GM19023 (cell line): ENCODE results near the gene ANXA10.
"Not testable (repeated sequence)": the region's sequence is repeated elsewhere in the genome, so short reads cannot be mapped to it uniquely, and the experiment has no call there.

Source experiments
- ATAC-seq: cut with Tn5 transposase; IDR thresholded peaks from one replicate; pipeline ENCODE4 v1.9.1; 2021; ENCODE audit warnings: mild to moderate bottlenecking, moderate library complexity; ENCODE audit not compliant: unreplicated experiment

The ANXA10 gene

GRCh38 chr4:168153596-168154440 is 61.5 kb downstream of the ANXA10 start:
- peak; percentile 78 for ATAC-seq

GRCh38 chr4:168154546-168155277 is 62.4 kb downstream of the ANXA10 start:
- ATAC-seq = no peak

- no peak for ATAC-seq
Observed at GRCh38 chr4:168162604-168163003, 70.3 kb downstream of the ANXA10 start.

GRCh38 chr4:168163106-168163505 is 70.8 kb downstream of the ANXA10 start:
- ATAC-seq = no peak

- ATAC-seq = no peak
Observed at GRCh38 chr4:168164045-168164444, 71.7 kb downstream of the ANXA10 start.

GRCh38 chr4:168164915-168165548 is 72.7 kb downstream of the ANXA10 start:
- no peak for ATAC-seq

GRCh38 chr4:168167714-168168284 is 75.5 kb downstream of the ANXA10 start:
- ATAC-seq = no peak

- no peak for ATAC-seq
Observed at GRCh38 chr4:168174308-168174707, 82.0 kb downstream of the ANXA10 start.

- ATAC-seq = no peak
Observed at GRCh38 chr4:168177546-168178149, 85.3 kb downstream of the ANXA10 start.

- no peak for ATAC-seq
Observed at GRCh38 chr4:168183717-168184571, 91.6 kb downstream of the ANXA10 start.

- no peak for ATAC-seq
Observed at GRCh38 chr4:168188754-168189153, 96.4 kb downstream of the ANXA10 start.

- ATAC-seq = no peak
Observed at GRCh38 chr4:168197926-168198325, 105.6 kb downstream of the ANXA10 start.

GRCh38 chr4:168199260-168199957 is 107.1 kb downstream of the ANXA10 start:
- ATAC-seq = no peak

- no peak for ATAC-seq
Observed at GRCh38 chr4:168200685-168201084, 108.3 kb downstream of the ANXA10 start.

GRCh38 chr4:168203233-168203911 is 111.0 kb downstream of the ANXA10 start:
- ATAC-seq = no peak

- no peak for ATAC-seq
Observed at GRCh38 chr4:168208957-168209614, 116.7 kb downstream of the ANXA10 start.

GRCh38 chr4:168212656-168213055 is 120.3 kb downstream of the ANXA10 start:
- ATAC-seq = no peak

- ATAC-seq = not testable (repeated sequence)
Observed at GRCh38 chr4:168213511-168213910, 121.2 kb downstream of the ANXA10 start.
